DMS114 treated with DMSO at 0.1 percent for 48 hours (cell line): ENCODE data around the gene PSMD13.
"Not testable (repeated sequence)": the region's sequence is repeated elsewhere in the genome, so short reads cannot be mapped to it uniquely, and the experiment has no call there.

ENCODE experiments used
- DNase-seq: peaks from one replicate; lab custom pipeline; 2025; ENCODE audit not compliant: unreplicated experiment; lab: John Stamatoyannopoulos, UW

The PSMD13 gene

GRCh38 chr11:241634-242033 lies 4.9 kb downstream of the PSMD13 start:
- DNase-seq: no peak

DNA sequence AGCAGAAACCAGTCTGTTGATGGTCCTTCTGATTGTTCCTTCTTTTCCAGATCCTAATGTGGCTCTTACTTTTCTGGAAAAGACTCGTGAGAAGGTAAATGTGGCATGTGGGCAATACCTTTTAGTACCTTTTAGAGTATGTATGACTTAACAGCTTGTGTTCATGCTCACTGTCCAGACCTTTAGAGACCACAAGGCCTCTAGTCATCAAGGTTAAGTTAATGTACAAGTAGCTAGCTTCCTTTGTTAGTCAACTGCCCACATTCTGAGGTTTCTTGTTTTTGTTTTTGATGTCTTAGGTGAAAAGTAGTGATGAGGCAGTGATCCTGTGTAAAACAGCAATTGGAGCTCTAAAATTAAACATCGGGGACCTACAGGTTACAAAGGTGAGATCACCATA lies 7.6 kb downstream of the PSMD13 start:
- DNase-seq: no peak

DNA sequence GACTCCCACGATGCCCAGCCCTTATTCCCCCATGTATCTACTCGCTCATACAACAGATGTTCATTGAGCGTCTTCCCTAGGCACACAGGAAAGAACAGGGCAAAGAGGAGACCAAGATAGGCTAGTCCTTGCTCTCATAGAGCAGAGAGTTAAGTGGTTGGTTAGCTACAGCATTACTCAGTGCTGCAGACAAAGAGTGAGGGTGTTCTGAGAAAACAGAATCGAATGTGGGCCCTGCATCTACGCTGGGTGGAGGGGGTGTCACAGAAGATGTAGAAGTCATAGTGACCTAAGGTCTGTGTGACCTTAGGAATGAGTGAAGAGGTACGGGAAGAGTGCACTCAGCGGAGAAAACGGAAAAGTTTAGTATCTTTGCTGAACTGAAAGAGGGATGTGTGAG lies 12.3 kb downstream of the PSMD13 start:
- DNase-seq: no peak

- DNase-seq: no peak
Measured at GRCh38 chr11:250274-250673, 13.5 kb downstream of the PSMD13 start.

- no peak for DNase-seq
Measured at GRCh38 chr11:250740-251299, 14.0 kb downstream of the PSMD13 start.

- no peak for DNase-seq
Measured at GRCh38 chr11:251550-251949, 14.8 kb downstream of the PSMD13 start.

DNA sequence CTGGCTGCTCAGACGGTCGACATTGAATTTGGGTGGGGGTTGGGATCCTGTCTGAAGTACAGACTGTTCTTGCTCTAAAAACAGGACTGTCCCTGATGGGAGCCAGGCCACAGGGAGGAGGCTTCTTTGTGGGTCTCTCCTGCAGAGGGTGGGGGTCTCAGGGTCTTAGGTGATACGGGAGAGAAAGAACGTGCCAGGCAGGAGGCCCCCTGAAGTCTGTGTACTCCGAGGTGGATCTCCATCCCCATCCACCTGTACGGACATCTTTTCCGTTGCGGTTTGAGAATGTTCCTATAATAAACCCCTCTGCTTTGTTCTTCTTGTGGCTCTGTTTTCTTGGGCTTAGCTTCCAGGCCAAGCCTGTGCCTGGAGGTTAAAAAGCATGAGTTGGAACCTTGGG lies 15.9 kb downstream of the PSMD13 start:
- no peak for DNase-seq

DNA sequence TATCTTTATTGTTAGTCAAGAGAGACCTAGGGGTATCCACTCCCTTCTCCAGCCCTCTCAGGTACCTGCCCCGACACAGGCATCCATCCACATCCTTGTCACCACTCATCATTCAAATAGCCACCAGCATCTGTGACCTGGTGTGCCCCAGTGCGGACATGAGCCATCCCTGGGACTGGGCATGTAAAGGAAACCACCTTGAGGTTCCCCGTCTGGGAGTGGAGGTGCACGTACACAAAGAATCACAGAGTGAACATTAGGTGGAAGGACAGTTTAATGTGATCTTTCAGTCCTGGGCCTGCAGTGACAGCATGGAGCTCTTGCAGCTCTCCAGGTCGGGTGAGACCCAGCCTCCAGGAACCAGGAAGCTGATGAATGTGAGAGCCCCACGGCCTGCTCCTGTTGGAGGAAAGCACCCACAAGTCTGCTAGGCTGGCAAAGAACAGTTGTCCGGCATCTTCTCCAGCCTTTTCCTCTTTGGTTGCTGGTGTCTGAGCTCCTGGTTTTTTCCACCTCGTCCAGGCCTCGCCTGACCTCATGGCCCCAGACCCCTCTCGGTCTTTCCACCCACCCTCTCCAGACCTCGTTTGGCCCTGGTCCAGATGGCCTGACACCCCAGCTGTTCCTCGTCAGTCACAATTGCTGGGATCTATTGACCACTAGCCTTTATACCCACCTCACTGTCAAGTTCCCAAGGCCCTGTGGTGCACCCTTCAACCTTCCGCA lies 16.5 kb downstream of the PSMD13 start:
- DNase-seq: no peak

DNA sequence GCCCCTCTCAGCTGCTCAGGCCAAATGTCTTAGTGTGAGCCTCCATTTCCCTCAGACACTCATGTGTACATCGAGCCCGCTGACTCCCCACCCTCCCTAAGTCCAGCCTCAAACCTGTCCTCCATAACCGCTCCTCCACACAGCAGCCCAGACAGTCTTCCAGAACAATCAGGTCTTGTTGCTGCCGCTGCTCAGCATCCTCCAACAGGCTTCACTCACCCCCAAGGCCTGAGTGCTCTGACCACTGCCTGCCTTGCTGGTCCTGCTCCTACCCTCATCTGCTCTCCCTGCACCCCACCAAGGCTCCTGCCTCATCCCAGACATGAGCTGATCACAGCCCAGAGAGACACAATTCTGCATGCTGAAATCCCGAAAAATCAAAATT lies 17.1 kb downstream of the PSMD13 start:
- DNase-seq: no peak

GRCh38 chr11:255176-255575 lies 18.4 kb downstream of the PSMD13 start:
- no peak for DNase-seq

DNA sequence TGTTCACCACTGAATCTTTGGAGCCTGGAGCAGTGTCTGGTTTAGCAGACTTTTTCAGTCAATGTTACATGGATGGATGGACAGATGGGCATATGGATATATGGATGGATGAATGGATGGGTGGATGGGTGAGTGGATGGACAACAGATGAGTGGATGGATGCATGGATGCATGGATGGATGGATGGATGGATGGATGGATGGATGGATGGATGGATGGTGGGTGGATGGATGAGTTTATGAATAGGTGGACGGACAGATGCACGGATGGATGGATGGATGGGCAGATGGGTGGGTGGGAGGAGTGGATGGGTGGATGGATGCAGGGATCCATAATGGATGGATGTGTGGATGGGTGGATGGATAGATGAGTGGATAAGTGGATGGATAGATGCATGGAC lies 19.0 kb downstream of the PSMD13 start:
- no peak for DNase-seq

GRCh38 chr11:256952-257737 lies 20.4 kb downstream of the PSMD13 start:
- no peak for DNase-seq

GRCh38 chr11:257766-258493 lies 21.2 kb downstream of the PSMD13 start:
- DNase-seq: no peak

DNA sequence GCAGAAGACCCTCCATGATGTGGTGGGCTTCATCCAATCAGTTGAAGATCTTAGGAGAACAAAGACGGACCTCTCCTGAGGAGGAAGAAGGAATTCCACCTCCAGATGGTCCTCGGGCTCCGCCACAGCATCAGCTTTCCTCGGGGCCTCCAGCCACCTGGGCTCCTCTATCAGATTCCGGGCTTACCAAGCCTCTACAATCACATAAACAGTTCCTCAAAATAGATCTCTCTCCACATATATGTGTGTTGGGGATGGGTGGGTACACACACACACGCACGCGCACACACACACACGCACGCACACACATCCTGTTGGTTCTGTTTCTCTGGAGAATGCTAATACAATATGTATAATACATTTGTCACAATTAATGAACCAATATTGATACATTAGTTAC lies 22.6 kb downstream of the PSMD13 start:
- no peak for DNase-seq

DNA sequence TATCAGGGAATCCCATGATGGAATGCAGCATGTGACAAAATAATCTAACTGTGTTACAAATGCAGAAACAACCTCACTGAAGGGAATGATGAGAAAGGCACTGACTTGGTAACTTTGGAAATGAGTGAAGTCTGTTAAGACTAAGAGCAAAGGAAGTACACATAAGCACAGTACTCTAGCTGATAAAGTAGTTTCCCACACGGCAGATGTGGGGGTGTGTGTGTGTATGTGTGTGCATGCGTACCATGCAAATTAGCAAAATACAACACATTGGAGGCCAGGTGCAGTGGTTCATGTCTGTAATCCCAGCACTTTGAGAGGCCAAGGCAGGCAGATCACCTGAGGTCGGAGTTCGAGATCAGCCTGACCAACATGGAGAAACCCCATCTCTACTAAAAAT lies 24.8 kb downstream of the PSMD13 start:
- DNase-seq: no peak

GRCh38 chr11:266676-267439 lies 30.1 kb downstream of the PSMD13 start:
- DNase-seq: no peak

GRCh38 chr11:267491-267994 lies 30.8 kb downstream of the PSMD13 start:
- no peak for DNase-seq

DNA sequence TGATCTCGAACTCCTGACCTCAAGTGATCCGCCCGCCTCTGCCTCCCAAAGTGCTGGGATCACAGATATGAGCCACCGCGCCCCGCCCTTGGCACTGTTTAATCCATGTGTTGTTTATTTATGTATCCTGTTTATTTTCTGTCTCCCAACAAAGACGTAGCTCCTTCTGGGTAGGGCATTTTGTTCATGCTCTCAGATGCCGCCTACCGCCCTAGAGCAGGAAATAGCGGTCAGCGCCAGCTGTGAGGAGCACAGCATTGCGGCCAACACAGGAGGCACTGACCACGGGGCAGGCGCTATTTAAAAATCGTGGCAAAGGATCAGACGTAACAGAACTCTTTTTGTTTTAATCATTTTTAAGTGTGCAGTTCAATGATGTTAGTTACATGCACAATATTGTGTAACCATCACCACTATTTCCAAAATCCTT lies 32.0 kb downstream of the PSMD13 start:
- DNase-seq: not testable (repeated sequence)

DNA sequence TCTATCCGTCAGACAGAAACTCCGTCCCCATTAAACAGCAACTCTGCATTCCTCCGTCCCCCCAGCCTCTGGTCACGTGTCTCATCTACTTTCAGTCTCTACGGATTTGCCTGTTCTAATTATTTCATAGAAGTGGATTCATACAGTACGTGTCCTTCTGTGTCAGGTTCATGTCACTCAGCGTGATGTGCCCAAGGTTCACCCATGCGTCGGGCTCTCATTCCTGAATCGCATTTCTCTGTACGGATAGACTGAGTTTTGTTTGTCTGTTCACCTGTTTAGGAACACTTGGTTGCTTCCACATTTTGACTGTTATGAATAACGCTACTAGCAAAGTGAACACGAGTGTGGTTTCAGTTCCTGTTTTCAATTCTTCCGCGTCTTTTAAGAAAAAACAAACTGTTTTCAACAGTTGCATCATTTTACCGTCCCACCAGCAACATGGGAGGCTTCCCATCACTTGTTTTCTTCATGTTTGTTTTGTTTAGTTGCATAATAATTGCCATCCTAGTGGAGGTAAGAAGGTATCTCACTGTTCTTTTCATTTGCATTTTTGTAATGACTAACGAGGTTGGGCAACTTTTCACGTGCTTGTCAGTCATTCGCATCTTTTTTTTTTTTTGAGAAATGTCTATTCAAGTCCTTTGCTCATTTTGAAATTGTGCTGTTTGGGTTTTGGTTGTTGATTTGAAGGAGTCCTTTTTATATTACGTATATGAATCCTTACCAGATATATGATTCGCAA lies 32.5 kb downstream of the PSMD13 start:
- DNase-seq: no peak
